GM18505 (cell line): ENCODE measurements around the gene TMEM61.
"Not testable (repeated sequence)": the region's sequence is repeated elsewhere in the genome, so short reads cannot be mapped to it uniquely, and the experiment has no call there.

Experiments
- ATAC-seq: cut with Tn5 transposase; IDR thresholded peaks from one replicate; pipeline ENCODE4 v1.9.1; 2021; ENCODE audit not compliant: unreplicated experiment
- POLR2A ChIP-seq: IDR thresholded peaks from 4 replicates; pipeline ENCODE4 v1.6.1; 2011; ENCODE audit warnings: borderline replicate concordance; ENCODE audit not compliant: insufficient read depth, insufficient read length; ENCODE audit errors: extremely low read depth

Gene TMEM61

DNA sequence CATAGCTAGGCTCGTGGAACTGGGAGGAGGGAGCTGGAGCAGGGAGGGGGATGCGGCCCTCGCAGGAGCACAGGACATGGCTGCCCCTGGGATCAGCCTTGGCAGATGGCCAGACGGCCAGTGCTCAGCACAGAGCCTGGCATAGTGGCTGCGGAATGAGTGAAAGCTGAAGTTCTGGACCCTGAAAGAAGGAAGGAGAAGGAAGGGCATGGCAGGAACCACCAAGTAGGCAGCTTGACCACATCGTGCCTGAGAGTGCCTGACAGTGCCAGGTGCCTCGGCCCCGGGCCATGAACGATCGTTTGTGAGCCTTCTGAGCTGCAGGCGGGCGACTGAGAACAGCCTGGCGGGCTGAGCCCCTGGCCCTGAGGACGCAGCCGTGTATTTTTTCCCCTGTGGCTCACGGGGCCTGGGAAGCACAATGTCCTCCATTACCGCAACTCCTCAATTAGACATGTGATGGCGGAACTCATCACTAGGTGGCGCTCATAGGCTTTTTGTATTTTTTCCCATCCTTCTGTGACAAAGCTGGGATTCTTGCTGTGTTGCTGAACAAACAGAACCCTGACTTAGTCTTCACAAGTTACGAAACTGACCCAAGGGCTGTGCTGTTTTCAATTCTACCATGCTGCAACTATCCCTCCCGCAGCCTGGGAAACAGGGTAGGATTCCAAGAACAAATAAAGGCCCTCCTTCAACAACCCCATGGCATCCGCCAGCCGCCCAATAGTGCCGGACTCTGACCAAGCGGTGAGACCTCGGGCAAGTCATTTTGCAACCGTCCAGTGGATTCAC, 29.9 kb upstream of the TMEM61 start:
- no peak for ATAC-seq
- no peak for TF ChIP-seq POLR2A

- no peak for TF ChIP-seq POLR2A
- ATAC-seq, result no peak
Measured at GRCh38 chr1:54951810-54952226, 28.6 kb upstream of the TMEM61 start.

DNA sequence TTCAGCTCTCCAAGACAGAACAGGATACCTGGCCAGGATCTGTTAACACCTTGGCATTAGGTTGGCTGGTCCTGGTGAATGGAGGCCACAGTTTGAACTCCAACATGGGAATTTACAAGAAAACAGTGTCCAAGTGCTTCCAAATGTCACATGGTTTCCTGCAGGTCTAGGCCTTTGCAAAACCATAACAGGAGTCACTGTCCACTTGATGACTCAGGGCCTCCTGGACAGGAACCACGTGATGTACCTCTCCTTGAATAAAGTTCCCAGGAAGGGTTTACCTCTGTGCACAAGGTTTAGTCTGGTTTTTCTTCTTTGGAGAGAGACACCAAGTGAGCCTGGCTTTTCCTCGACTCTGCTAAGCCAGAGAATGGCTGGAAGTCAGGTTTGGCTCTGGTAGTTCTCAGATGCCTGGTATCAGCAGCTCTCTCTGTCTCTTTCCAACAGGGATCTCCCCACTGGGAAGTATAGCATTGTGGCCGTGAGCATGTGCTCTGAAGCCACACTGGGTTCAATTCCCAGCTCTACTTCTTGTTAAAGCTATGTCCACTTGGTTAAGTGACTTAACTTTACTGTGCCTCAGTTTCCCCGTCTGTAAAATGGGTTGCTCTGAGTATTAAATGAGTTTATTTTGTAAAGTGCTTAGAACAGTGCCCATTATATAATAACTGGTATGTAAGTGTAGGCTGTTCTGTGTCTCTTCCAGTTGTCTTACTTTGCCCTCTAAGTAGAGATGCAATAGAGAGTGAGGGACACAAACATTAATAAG, 27.3 kb upstream of the TMEM61 start:
- TF ChIP-seq POLR2A, result no peak
- ATAC-seq, result no peak

- ATAC-seq, result no peak
- TF ChIP-seq POLR2A, result no peak
Measured at GRCh38 chr1:54953846-54954245, 26.6 kb upstream of the TMEM61 start.

DNA sequence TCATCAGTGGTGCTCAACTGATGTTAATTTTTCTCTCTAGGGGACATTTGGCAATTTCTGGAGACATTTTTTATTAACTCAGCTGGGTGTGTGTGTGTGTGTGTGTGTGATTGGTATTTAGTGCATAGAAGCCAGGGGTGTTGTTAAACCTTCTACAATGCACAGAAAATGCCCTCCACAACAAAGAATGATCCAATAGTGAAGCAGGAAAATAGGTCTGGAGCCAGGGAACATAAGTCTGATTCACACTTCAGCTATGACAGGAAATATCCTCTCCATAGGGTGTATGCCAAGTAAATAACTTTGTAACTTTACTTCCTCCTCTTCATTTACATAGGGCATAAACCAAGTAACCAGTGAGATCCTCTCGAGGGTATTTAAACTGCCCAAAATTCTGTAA, 25.1 kb upstream of the TMEM61 start:
- no peak for ATAC-seq
- TF ChIP-seq POLR2A, result no peak

DNA sequence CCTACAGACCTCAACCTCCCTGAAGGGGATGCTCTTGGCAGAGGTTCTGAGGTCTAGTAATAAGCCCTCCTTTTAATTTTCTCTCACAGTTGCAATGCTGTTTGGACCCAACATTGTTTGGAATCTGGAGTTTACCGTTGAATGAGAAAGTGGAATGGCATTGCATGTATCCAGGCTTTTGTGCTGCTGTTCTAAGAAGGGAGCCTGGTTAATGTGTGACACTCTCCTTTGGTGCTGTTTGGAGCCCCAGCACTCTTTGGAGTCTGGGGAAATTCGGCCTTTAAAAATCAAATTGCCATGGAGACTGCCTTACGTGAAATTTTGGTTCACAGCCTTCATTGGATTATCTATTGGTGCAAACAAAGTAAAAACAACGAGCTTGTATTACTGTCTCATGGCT, 23.7 kb upstream of the TMEM61 start:
- no peak for TF ChIP-seq POLR2A
- no peak for ATAC-seq

- no peak for TF ChIP-seq POLR2A
Measured at GRCh38 chr1:54959241-54959640, 21.2 kb upstream of the TMEM61 start.

GRCh38 chr1:54962612-54963395, 17.6 kb upstream of the TMEM61 start:
- no peak for TF ChIP-seq POLR2A

More at GRCh38 chr1:54959241-54959640, 21.2 kb upstream of the TMEM61 start:
- no peak for ATAC-seq

DNA sequence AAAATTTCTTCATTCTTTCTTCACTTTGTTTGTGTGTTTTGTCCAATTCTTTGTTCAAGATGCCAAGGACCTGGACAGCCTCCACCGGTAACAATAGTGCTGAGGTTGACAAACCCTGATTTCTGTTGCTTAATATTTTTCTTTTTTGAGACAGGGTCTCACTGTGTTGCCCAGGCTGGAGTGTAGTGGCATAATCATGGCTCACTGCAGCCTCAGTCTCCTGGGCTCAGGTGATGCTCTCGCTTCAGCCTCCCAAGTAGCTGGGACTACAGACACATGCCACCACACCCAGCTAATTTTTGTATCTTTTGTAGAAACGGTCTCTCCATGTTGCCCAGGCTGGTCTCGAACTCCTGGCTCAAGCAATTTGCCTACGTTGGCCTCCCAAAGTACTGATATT, 16.6 kb upstream of the TMEM61 start:
- not testable (repeated sequence) for ATAC-seq

More at GRCh38 chr1:54962612-54963395, 17.6 kb upstream of the TMEM61 start:
- ATAC-seq, result no peak

GRCh38 chr1:54965624-54966340, 14.6 kb upstream of the TMEM61 start:
- TF ChIP-seq POLR2A, result peak; percentile 28
- ATAC-seq, result peak; percentile 92

- no peak for ATAC-seq
- no peak for TF ChIP-seq POLR2A
Measured at GRCh38 chr1:54967372-54967771, 13.1 kb upstream of the TMEM61 start.

DNA sequence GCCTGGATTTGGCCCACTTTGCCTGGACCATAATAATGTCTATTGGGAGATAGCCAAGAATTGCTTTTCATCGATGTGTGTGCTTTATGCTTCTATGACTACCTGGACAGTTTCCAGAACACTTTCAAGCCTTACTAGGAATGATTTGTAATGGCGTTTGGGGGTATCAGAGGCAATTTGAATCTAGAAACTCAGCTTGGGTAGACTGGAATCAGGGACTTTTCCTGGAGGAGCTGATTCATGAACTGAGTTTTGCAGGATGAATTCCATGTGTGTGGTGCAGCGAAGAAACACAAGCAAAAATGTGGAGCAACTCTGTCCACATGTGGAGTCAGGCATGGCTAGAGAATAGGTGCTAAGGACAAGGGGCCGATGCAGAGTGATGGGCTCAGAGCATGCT, 11.9 kb upstream of the TMEM61 start:
- no peak for TF ChIP-seq POLR2A
- no peak for ATAC-seq

- ATAC-seq, result no peak
- no peak for TF ChIP-seq POLR2A
Measured at GRCh38 chr1:54969879-54970278, 10.5 kb upstream of the TMEM61 start.

DNA sequence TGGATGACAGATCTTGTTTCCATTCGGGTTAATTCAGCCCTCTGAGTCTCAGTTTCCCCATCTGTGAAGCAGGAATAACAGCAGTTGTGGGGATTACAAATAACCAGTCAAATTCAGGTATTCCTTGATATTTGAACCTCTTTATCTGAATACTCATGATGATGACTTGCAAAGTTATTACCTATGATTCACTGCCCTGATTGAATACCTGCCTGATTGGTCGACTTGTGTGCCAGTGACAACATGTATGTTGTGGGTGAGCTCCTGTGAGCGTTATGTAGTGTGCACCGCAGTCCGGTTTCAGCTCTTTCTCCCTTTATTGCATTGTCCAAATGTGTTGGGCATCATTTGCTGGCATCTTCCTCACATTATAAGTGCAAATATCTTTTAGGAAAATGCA, 9.5 kb upstream of the TMEM61 start:
- no peak for ATAC-seq
- no peak for TF ChIP-seq POLR2A
